HCT116 (cell line): ENCODE results near the gene GPR146. TPM values are rescaled to one million over a fixed set of nuclear protein-coding genes. Genes with fewer than 3 reads are reported as not detected.

Experiments
- ATAC-seq: fragments of 200-7000 bp; cut with Tn5 transposase; 2 replicates; pipeline ENCODE4 v1.9.1; 2020; ENCODE audit warnings: mild to moderate bottlenecking, moderate library complexity
- BruUV-seq: library from RNA; stranded (reverse); fragments of 400-500 nt; replicated peaks from 2 replicates; lab custom pipeline; 2021; lab: Mats Ljungman, UMichigan
- CTCF ChIA-PET: fragments of 300-600 bp; sonication (Branson Sonifier 250); formaldehyde crosslinking; loops from one replicate; lab custom pipeline; 2021; ENCODE audit warnings: antibody characterized with exemption; lab: Charles Lee
- POLR2A ChIA-PET: fragments of 300-600, 350-600 bp; sonication (Branson Sonifier 250); formaldehyde crosslinking; loops from one replicate; lab custom pipeline; 2021; ENCODE audit warnings: antibody characterized with exemption; lab: Charles Lee
- RAD21 ChIA-PET, 2 experiments: fragments of 300-600 bp; sonication (Branson Sonifier 250); formaldehyde crosslinking; loops; one replicate each; lab custom pipeline; 2023; ENCODE audit warnings: low total read pairs in 2 of 2; ENCODE audit not compliant: uncharacterized antibody in 2 of 2, unreplicated experiment in 2 of 2, low non-redundant PET in 1 of 2; lab: Charles Lee
- DNase-seq: peaks from one replicate; pipeline ENCODE4 v3.0.0-alpha.2; 2010; ENCODE audit warnings: low read depth, low spot score
- H2AFZ ChIP-seq: fragments of 200-600 bp; shearing (Covaris generic), sonication (generic); 2 replicates; pipeline ENCODE4 v1.6.1; 2017; ENCODE audit warnings: low read depth, mixed run types, mixed read lengths, antibody characterized with exemption, low read length; ENCODE audit not compliant: poor library complexity, severe bottlenecking
- H3K27ac ChIP-seq: 2 replicates; pipeline ENCODE4 v1.5.1; 2012; ENCODE audit warnings: low read depth, low read length
- H3K27me3 ChIP-seq: fragments of 200-600 bp; sonication (generic); 2 replicates; pipeline ENCODE4 v1.6.1; 2016; ENCODE audit warnings: mixed run types, low read length, mixed read lengths; ENCODE audit not compliant: insufficient read depth
- H3K36me3 ChIP-seq, 2 experiments: fragments of 200-500 bp in 1 of 2; fragments of 200-600 bp in 1 of 2; sonication (Bioruptor generic) in 1 of 2; sonication (generic) in 1 of 2; 2 replicates each; pipeline versions ENCODE4 v1.5.1 to v1.6.1; 2014 to 2016; ENCODE audit warnings: low read length in 2 of 2, inconsistent platforms in 1 of 2, mixed read lengths in 1 of 2, mixed run types in 1 of 2; ENCODE audit not compliant: insufficient read depth in 2 of 2, control insufficient read depth in 1 of 2
- H3K4me1 ChIP-seq, 2 experiments: fragments of 200-600 bp in 1 of 2; sonication (generic) in 1 of 2; 2 replicates each; pipeline versions ENCODE4 v1.5.1 to v1.6.1; 2012 to 2017; ENCODE audit warnings: low read length in 2 of 2, inconsistent platforms in 1 of 2, mild to moderate bottlenecking in 1 of 2, mixed read lengths in 1 of 2, mixed run types in 1 of 2, moderate library complexity in 1 of 2; ENCODE audit not compliant: insufficient read depth in 2 of 2, control insufficient read depth in 1 of 2
- H3K4me2 ChIP-seq: fragments of 200-600 bp; sonication (generic); 2 replicates; pipeline ENCODE4 v1.6.1; 2017; ENCODE audit warnings: mixed run types, low read length, mixed read lengths
- H3K4me3 ChIP-seq, 2 experiments: fragments of 200-600 bp in 1 of 2; sonication (generic) in 1 of 2; replicated peaks in 1 of 2; 2 replicates each; pipeline ENCODE4 v1.5.1; 2011 to 2016; ENCODE audit warnings: low read length in 2 of 2, control low read depth in 1 of 2, low read depth in 1 of 2, mild to moderate bottlenecking in 1 of 2, mixed read lengths in 1 of 2, mixed run types in 1 of 2
- H3K79me2 ChIP-seq: fragments of 200-600 bp; sonication (generic); 2 replicates; pipeline ENCODE4 v1.6.1; 2017; ENCODE audit warnings: mild to moderate bottlenecking, mixed run types, low read length, moderate library complexity, mixed read lengths; ENCODE audit not compliant: insufficient read depth
- H3K9ac ChIP-seq: fragments of 200-600 bp; sonication (generic); 2 replicates; pipeline ENCODE4 v1.6.1; 2016; ENCODE audit warnings: low read length, mixed read lengths
- H3K9me2 ChIP-seq: fragments of 200-600 bp; sonication (generic), shearing (Covaris generic); 2 replicates; pipeline ENCODE4 v1.6.1; 2017; ENCODE audit warnings: mixed run types, mild to moderate bottlenecking, moderate library complexity; ENCODE audit not compliant: insufficient read depth
- H3K9me3 ChIP-seq, 2 experiments: fragments of 200-500 bp in 1 of 2; fragments of 200-600 bp in 1 of 2; sonication (Bioruptor generic) in 1 of 2; sonication (generic) in 1 of 2; 2 replicates each; pipeline ENCODE4 v1.6.1; 2014 to 2017; ENCODE audit warnings: low read length in 2 of 2, mixed read lengths in 2 of 2, inconsistent platforms in 1 of 2, low read depth in 1 of 2, mild to moderate bottlenecking in 1 of 2, mixed run types in 1 of 2, moderate library complexity in 1 of 2; ENCODE audit not compliant: control insufficient read depth in 1 of 2, insufficient read depth in 1 of 2
- H4K20me1 ChIP-seq: fragments of 200-600 bp; sonication (generic), shearing (Covaris generic); 2 replicates; pipeline ENCODE4 v1.6.1; 2017; ENCODE audit warnings: mixed run types, mild to moderate bottlenecking, moderate library complexity; ENCODE audit not compliant: insufficient read depth
- CBX3 ChIP-seq: IDR thresholded peaks from 2 replicates; pipeline ENCODE4 v1.6.1; 2012; ENCODE audit warnings: low read depth
- CEBPB ChIP-seq: IDR thresholded peaks from 2 replicates; pipeline ENCODE4 v1.6.1; 2012; ENCODE audit warnings: low read depth
- ELF1 ChIP-seq: IDR thresholded peaks from 2 replicates; pipeline ENCODE4 v1.6.1; 2012; ENCODE audit warnings: low read depth, borderline replicate concordance
- EZH2 ChIP-seq: fragments of 200-600 bp; sonication (generic); IDR thresholded peaks from 2 replicates; pipeline ENCODE4 v1.6.1; 2017; ENCODE audit warnings: antibody characterized with exemption, mixed run types
- FOSL1 ChIP-seq: IDR thresholded peaks from 2 replicates; pipeline ENCODE4 v1.6.1; 2012; ENCODE audit warnings: low read depth
- JUND ChIP-seq: IDR thresholded peaks from 2 replicates; pipeline ENCODE4 v1.6.1; 2012
- POLR2A ChIP-seq: IDR thresholded peaks from 2 replicates; pipeline ENCODE4 v1.7.0; 2011; ENCODE audit warnings: borderline replicate concordance; ENCODE audit not compliant: insufficient read depth, insufficient read length; ENCODE audit errors: extremely low read depth
- POLR2AphosphoS5 ChIP-seq: IDR thresholded peaks from 2 replicates; pipeline ENCODE4 v1.6.1; 2011; ENCODE audit warnings: mild to moderate bottlenecking, low read depth, low read length, moderate library complexity
- SRF ChIP-seq: IDR thresholded peaks from 2 replicates; pipeline ENCODE4 v1.6.1; 2012; ENCODE audit warnings: low read depth
- TCF7L2 ChIP-seq: IDR thresholded peaks from 2 replicates; pipeline ENCODE4 v1.7.0; 2011; ENCODE audit warnings: borderline replicate concordance, inconsistent platforms; ENCODE audit not compliant: insufficient read depth, insufficient read length; ENCODE audit errors: extremely low read depth
- YY1 ChIP-seq: IDR thresholded peaks from 2 replicates; pipeline ENCODE4 v1.6.1; 2011; ENCODE audit warnings: low read length, low read depth, moderate library complexity, mild to moderate bottlenecking; ENCODE audit not compliant: insufficient replicate concordance; ENCODE audit errors: extremely low read depth
- ZFX ChIP-seq: fragments of 450-650 bp; IDR thresholded peaks from 2 replicates; pipeline ENCODE4 v1.6.1; 2017
- ZNF274 ChIP-seq: fragments of 200-500 bp; sonication (Bioruptor generic); IDR thresholded peaks from 2 replicates; pipeline ENCODE4 v1.6.1; 2014; ENCODE audit warnings: mild to moderate bottlenecking, low read depth, low read length, inconsistent platforms
- intact Hi-C: fragments of 100-400 bp; cut with micrococcal nuclease; formaldehyde crosslinking; loops from 2 replicates; pipeline ENCODE4 v1.10.0; 2022
- total RNA-seq: library from RNA; stranded (reverse); gene quantifications from one replicate; pipeline ENCODE4 v1.2.1, GENCODE V29; 2021; ENCODE audit not compliant: unreplicated experiment
- TF ChIP-seq, protein P1 (sequence below): IDR thresholded peaks from 2 replicates; pipeline ENCODE4 v1.6.1; 2012; ENCODE audit warnings: low read depth
- TF ChIP-seq, protein P2 (sequence below): IDR thresholded peaks from 2 replicates; pipeline ENCODE4 v1.6.1; 2012
- TF ChIP-seq, protein P3 (sequence below), 3 experiments: fragments of 200-600 bp in 1 of 3; sonication (generic) in 1 of 3; IDR thresholded peaks in 2 of 3; conservative IDR thresholded peaks in 1 of 3; 2 replicates each; pipeline ENCODE4 v1.5.1; 2012 to 2017; ENCODE audit warnings: low read depth in 2 of 3, low read length in 2 of 3, antibody characterized with exemption in 1 of 3, borderline replicate concordance in 1 of 3, control low read depth in 1 of 3, mild to moderate bottlenecking in 1 of 3, mixed read lengths in 1 of 3, mixed run types in 1 of 3, moderate library complexity in 1 of 3; ENCODE audit not compliant: insufficient read depth in 1 of 3

The GPR146 gene
- total RNA-seq, 1 experiment from 2014 or later, result 2.4 TPM

DNA sequence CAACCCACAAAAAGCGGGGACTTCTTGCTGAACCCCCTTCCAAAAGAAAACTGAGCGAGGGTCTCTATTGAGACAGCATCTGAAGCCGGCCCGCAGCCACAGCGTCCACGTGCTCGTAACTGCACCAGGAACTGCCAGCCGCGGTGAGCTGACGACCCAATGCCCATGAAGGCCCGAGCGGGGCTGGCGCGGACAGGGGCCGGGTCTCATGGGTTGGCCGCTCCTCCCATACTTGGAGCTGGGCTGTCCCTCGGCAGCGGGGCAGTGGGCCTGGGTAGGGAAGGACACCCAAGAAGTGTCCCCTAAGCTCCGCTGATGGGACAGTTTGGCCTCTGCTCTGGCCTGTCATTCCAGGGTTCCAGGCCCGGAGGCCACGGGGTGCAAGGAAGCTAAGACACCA, 39.0 kb upstream of the GPR146 start:
- H3K4me3 ChIP-seq, result no peak overlapping the region
- no peak overlapping the region for H3K4me2 ChIP-seq
- CTCF ChIA-PET, result interaction anchor here (1.6 kb wide), 1 partner anchor 13 kb away, joined by 6 read pairs; no protein-coding TSS in a partner anchor
- H3K36me3 ChIP-seq, result no peaks in the 10 kb centered on the region; a peak in 1 of 4 replicates
- H3K9me3 ChIP-seq, result no peaks in the 10 kb centered on the region
- no peak for DNase-seq
- TF ChIP-seq ZFX (no peak), TCF7L2 (no peak), CBX3 (no peak), SRF (no peak), ELF1 (no peak), JUND (no peak), EZH2 (no peak), YY1 (no peak)
- POLR2A ChIA-PET, result no interaction called here
- H2AFZ ChIP-seq, result no peak overlapping the region
- H3K9ac ChIP-seq, result no peak overlapping the region
- H4K20me1 ChIP-seq, result no peaks in the 10 kb centered on the region
- no TSS peak for BruUV-seq
- no peaks in the 10 kb centered on the region for H3K4me1 ChIP-seq
- no peak overlapping the region for H3K27ac ChIP-seq
- no peaks in the 10 kb centered on the region for H3K79me2 ChIP-seq
- no peak for ATAC-seq
- H3K9me2 ChIP-seq, result no peaks in the 10 kb centered on the region
- RAD21 ChIA-PET, result interaction anchor here in 1 of 2 experiments (0.6 kb wide), 1 partner anchor 12 kb away, joined by 3 read pairs; no protein-coding TSS in a partner anchor
- H3K27me3 ChIP-seq, result no peaks in the 10 kb centered on the region
- intact Hi-C loops, result no loop called here

- no peak for DNase-seq
These were observed 36.4 kb upstream of the GPR146 start for GRCh38 chr7:1007901-1008300.

More at GRCh38 chr7:1007901-1008300, 36.4 kb upstream of the GPR146 start:
- Histone ChIP-seq H3K36me3 (no peaks in the 10 kb centered on the region), H3K27ac (no peak overlapping the region), H2AFZ (no peak overlapping the region), H3K79me2 (no peaks in the 10 kb centered on the region), H3K4me3 (no peak overlapping the region), H3K9ac (no peak overlapping the region), H3K9me2 (no peaks in the 10 kb centered on the region), H4K20me1 (no peaks in the 10 kb centered on the region), H3K27me3 (no peaks in the 10 kb centered on the region), H3K9me3 (no peaks in the 10 kb centered on the region), H3K4me2 (no peak overlapping the region), H3K4me1 (no peaks in the 10 kb centered on the region)
- RAD21 ChIA-PET, result no interaction called here
- POLR2A ChIA-PET, result no interaction called here
- ATAC-seq, result no peak; the same call in 1 of the 2 replicates
- BruUV-seq, result no TSS peak
- CTCF ChIA-PET, result no interaction called here
- intact Hi-C loops, result no loop called here
- no peak for TF ChIP-seq FOSL1
- no peak for TF ChIP-seq ZNF274
- TF ChIP-seq JUND, result no peak
- TF ChIP-seq, protein P1, sequence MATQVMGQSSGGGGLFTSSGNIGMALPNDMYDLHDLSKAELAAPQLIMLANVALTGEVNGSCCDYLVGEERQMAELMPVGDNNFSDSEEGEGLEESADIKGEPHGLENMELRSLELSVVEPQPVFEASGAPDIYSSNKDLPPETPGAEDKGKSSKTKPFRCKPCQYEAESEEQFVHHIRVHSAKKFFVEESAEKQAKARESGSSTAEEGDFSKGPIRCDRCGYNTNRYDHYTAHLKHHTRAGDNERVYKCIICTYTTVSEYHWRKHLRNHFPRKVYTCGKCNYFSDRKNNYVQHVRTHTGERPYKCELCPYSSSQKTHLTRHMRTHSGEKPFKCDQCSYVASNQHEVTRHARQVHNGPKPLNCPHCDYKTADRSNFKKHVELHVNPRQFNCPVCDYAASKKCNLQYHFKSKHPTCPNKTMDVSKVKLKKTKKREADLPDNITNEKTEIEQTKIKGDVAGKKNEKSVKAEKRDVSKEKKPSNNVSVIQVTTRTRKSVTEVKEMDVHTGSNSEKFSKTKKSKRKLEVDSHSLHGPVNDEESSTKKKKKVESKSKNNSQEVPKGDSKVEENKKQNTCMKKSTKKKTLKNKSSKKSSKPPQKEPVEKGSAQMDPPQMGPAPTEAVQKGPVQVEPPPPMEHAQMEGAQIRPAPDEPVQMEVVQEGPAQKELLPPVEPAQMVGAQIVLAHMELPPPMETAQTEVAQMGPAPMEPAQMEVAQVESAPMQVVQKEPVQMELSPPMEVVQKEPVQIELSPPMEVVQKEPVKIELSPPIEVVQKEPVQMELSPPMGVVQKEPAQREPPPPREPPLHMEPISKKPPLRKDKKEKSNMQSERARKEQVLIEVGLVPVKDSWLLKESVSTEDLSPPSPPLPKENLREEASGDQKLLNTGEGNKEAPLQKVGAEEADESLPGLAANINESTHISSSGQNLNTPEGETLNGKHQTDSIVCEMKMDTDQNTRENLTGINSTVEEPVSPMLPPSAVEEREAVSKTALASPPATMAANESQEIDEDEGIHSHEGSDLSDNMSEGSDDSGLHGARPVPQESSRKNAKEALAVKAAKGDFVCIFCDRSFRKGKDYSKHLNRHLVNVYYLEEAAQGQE, result no peak
- TF ChIP-seq POLR2AphosphoS5, result no peak
- TF ChIP-seq CEBPB, result no peak
- no peak for TF ChIP-seq ZFX
- TF ChIP-seq, protein P2, sequence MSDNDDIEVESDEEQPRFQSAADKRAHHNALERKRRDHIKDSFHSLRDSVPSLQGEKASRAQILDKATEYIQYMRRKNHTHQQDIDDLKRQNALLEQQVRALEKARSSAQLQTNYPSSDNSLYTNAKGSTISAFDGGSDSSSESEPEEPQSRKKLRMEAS, result no peak
- TF ChIP-seq ELF1, result no peak
- no peak for TF ChIP-seq POLR2A
- TF ChIP-seq, protein P3, sequence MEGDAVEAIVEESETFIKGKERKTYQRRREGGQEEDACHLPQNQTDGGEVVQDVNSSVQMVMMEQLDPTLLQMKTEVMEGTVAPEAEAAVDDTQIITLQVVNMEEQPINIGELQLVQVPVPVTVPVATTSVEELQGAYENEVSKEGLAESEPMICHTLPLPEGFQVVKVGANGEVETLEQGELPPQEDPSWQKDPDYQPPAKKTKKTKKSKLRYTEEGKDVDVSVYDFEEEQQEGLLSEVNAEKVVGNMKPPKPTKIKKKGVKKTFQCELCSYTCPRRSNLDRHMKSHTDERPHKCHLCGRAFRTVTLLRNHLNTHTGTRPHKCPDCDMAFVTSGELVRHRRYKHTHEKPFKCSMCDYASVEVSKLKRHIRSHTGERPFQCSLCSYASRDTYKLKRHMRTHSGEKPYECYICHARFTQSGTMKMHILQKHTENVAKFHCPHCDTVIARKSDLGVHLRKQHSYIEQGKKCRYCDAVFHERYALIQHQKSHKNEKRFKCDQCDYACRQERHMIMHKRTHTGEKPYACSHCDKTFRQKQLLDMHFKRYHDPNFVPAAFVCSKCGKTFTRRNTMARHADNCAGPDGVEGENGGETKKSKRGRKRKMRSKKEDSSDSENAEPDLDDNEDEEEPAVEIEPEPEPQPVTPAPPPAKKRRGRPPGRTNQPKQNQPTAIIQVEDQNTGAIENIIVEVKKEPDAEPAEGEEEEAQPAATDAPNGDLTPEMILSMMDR (IDR thresholded peaks at IDR 0.05 in 2 of 3, conservative IDR thresholded peaks at IDR 0.05 in 1 of 3; ENCODE audit: borderline replicate concordance in 1 of 3, insufficient read depth in 1 of 3, low read depth in 2 of 3, low read length in 2 of 3), result no peak
- TF ChIP-seq TCF7L2, result no peak
